CD4-positive, alpha-beta T cell treated with Interleukin-12 subunit alpha and Interleukin-12 subunit beta, for 1 hour (primary cell): ENCODE results near the gene PAK5.

Experiments used
- DNase-seq: peaks from one replicate; pipeline ENCODE4 v3.0.0-alpha.2; 2020

The PAK5 gene

GRCh38 chr20:9514461-9515213 lies 324.2 kb downstream of the PAK5 start, which contains the start of gene LAMP5:
LAMP5 (plus strand) TSS chr20:9514590; CDS start chr20:9514853, 263 bp downstream.
- DNase-seq = no peak

DNA sequence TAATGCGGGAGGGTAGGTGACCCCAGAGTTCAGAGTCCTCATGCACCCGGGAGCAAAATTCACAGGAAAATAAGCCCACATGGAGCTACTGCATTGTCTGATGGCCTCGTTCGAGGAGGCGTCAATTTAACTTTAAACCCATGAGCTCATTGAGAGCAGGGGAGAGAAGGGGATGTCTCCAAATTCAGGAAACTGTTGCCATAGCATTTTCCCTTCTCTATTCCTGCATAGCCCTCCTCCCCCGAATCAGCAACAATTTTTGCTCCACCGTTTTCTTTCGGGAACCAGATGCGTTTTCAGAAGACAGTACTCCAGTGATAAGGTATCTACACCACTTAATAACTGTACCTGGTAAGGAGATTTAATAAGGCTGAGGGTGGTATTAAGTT lies 324.8 kb downstream of the PAK5 start:
- no peak for DNase-seq

DNA sequence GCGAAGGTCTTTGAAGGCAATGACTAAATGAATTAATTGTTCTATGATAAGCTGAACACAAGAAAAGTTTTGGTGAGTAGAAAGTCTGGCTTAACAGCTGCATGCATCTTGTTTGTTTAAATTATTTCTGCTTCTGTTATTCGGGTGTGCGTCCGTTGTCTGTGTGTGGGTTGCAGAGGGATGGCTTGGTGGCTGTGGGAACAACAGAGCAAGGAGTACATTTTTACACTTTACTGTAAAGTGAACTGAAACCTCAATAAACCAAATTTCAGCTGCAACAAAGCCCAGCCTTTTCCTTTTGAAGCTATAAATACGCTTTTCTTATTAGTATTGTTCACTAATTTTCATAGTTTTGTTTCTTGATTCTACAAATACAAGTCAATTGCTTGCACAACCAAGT lies 328.0 kb downstream of the PAK5 start:
- DNase-seq = no peak

DNA sequence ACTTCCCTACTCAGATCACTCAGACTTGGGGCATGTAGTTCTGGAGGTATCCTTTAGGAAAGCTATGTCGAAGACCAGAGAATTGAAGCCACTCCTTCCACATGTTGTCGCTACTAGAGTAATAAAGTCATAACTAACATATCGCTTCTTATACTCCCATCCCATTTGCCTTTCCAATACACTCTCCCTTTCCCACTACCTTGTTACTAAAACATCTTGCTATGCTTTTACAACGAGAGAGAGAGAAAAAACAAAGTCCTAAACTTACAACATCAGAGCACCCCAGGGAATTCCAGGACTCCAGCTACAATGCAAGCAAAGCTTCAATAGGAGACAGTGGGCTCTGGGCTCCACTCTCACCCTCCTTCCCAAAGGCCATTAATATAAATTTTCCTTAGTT lies 329.6 kb downstream of the PAK5 start:
- no peak for DNase-seq

DNA sequence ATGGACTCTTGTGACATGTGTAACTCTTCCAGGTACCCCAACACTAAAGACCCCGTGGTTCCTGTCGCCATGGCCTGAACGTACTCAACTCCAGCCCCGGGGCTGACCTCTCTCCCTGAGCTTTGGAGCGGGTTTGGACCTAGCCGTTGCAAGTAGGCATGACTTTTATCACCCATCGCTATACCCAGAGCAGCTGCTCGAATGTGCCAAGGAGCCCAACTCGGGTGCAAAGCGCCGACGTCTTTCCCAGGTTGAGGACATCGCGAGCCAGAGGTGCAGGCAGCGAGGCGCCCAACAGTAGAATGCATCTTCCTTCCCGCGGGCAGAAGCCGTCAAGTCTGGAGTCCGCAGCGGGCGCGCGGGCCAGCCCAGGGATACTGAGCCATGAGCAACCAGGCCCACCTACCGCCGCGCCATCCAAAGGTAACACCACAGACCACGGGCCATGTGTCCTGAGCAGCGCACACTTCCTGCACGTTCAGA lies 330.1 kb downstream of the PAK5 start:
- DNase-seq = no peak

- DNase-seq = no peak
Observed at GRCh38 chr20:9508240-9508661, 330.6 kb downstream of the PAK5 start.

DNA sequence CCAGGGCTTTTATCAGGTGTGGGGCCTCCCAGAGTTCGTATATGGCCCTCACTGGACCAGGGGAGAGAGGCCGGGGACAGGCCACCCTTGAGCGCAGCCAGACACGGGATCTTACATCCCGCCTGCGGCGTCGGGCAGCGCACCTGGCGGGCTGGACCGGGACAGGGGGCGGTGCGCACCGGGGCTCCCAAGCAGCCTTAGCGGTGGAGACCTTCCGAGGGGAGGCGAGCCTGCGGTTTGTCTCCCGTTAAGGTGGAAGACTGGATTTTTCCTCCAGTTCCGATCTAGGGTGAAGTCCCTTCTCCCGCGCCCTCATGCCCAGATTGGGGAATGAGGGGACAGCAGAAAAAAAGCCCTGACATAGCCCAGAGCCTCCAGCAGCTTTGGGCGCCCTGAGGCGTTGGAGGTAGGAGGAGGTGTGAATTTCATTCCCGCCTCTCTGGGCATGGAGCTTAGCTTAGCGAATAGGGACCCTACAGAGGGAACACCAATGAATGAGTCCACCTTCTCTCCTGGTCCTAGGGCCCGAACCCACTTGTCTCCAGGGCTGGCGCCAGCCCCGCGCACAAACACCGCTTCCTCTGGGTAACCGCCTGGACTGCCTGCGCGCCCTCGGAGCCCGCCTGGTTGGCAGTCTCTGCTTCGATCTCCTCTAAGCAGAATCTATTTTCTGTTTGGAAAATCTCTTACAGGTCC lies 331.2 kb downstream of the PAK5 start:
- no peak for DNase-seq

DNA sequence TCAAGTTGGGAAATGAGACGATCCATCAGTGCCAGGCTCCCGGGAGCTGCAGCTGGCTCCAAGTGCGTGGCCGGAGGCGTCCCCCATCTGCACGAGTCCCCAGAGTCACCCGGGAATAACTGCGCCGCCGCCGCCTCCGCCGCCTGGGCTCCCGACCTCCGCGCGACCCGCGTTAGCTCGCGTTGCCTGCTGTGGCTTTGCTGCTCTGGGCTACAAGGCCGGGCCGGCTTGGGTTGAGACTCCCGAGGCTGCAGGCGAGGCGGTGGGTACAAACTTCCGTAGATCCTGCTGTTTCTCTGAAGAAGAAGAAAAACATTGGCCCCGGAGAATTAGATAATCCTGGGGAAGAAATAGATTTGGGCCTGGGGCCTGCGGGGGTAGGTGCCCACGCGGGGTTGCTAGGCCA lies 331.9 kb downstream of the PAK5 start:
- no peak for DNase-seq

- DNase-seq = no peak
Observed at GRCh38 chr20:9506280-9506821, 332.5 kb downstream of the PAK5 start.

DNA sequence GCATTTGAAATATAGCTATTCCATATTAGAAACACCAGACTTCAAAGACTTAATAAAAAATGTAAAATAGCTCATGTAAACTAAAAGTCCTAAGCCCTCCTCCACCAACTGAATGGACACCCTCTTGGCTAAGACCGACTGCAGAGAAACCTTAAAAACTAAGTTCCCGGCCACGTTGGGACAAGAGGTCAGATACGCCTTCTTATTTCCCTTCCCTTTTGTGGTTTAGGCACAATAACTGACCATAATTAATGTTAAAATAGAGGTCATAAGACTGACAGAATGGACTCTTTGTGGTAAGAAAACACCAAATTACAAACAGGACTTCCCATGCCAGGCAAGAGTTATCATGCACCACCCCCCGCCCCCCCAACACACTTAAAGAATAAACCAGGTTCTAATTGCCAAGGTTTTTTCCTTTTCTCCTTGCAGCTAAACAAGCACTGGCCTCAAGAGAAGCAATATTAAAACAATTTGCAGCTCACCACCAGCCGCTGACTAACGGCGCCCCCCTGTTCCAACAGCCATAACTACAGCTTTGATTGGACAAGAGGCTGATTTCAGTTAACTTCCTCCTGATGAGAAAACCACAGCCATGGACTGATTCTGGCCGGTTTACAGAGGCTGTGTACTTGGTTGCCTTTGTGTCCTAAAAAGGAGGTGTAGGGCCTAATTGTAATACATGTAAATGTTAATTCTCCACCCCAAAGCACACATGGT lies 335.2 kb downstream of the PAK5 start:
- DNase-seq = no peak

- no peak for DNase-seq
Observed at GRCh38 chr20:9501473-9501872, 337.4 kb downstream of the PAK5 start.

DNA sequence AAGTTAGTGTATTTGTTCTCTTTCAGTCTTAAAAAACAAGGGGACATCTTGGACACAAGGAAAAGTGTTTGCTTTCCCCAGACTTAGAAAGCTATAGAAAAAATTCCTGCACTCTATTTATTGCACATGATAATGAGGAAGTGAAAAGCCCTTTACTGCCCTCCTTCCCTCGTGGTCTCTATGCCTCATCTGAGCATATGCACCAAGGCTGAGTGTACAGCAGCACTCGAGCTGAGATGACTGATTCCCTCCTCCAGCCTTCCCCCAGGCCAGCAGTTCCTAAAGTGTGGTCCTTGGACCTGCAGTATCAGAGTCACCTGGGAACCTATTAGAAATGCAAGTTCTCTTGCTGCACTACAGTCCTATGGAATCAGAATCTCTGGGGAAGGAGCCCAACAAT lies 338.8 kb downstream of the PAK5 start:
- no peak for DNase-seq

DNA sequence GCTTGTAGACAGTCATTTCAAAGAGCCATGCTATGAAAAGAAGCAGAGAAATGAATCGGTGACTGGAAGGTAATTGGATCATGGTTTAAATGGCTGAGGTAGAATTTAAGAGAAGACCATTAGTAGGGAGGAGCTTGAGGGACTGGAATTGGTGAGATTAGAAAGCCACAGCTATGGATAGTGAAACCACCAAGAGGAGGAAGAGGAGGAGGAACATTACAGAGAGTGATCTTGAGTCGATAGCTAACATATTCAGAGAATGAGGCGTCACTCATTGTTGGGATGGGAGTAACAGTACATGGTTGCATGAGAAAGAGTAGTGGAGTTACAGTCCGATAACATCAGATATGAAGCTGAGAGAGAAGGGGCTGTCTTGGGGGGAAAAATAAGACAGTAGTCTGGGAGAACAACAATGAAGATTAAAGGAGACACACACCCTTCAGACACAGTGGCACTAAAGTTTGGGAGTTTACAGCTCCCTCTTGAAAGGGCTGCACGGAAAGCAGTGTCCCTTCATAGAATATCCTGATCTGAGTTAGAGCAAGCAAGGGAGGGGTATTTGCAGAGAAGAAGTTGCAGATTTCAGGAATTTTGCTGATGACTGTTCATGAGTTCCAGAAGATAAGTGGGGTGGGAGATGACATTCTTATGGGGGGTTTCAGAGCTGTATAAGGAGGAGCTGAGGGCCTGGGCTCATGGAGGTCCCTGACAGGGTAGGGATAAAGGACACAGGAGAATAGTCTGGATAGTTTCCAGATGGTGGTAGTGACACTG lies 339.6 kb downstream of the PAK5 start:
- DNase-seq = no peak

- DNase-seq = no peak
Observed at GRCh38 chr20:9498322-9498721, 340.6 kb downstream of the PAK5 start.

DNA sequence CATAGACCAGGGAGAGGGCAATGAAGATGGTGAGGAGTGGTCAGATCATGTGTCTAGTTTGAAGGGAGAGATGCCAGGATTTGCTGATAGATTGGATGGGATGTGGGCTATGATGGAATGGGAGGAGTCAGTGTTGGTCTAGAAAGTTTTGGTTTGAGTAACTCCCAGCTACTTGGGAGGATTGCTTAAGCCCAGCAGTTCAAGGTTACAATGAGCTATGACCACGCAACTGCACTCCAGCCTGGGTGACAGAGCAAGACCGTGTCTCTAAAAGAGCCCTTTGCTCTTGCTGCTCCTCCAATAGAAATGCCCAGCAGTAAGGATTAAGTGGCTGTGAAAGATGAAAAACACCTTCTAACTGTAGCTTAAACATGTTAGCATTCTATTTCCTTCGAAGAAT lies 342.7 kb downstream of the PAK5 start:
- no peak for DNase-seq

DNA sequence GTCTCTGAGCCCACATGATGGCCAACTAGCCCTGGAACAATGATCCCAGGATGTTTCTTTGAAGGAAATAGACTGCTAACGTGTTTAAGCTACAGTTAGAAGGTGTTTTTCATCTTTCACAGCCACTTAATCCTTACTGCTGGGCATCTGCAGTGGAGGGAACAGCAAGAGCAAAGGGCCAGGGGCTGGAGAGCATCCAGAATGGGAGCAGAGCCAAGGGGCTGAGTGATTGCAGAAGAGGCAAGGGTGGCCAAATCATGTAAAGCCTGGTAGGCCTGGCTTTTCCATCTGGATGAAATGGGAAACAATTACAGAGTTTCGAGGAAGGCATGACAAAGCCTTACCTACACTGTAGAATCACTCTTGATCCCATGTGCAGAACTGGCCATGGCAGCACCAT lies 343.2 kb downstream of the PAK5 start:
- DNase-seq = no peak

DNA sequence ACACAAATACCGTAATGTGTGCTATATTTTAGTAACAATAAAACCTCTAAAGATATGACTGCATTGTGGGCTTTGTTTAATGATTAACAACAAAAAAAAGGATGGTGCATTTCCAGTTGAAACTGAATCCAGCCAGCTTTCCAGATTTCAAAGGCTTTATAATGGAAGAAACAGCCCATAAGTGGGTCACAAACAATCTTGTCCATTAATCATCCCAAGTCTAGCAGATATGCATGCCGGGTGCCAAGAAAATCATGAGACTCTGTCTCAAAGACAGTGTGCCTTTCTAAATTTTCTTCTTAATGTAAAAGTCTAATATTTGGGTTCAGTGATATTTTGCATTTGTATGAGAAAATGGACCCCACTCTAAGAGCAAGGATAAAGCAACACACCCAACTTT lies 345.1 kb downstream of the PAK5 start:
- DNase-seq = no peak

GRCh38 chr20:9492067-9492466 lies 346.8 kb downstream of the PAK5 start:
- no peak for DNase-seq

DNA sequence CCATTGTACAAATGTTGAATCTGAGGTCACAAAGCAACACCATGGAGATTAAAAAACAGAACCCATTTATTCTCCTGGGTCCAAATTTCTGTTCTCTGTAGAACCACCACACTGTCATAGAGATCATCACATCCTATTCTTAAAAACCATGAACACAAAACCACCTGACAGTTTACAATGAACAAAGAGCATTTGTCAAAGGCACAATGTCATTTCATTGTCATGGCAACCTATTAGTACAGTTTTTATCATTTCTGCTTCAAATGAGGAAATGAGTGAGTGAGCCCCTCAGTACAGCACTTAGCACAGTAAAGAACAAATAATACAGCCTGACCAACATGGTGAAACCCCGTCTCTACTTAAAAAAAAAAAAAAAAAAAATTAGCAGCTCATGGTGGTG lies 347.6 kb downstream of the PAK5 start:
- DNase-seq = no peak

DNA sequence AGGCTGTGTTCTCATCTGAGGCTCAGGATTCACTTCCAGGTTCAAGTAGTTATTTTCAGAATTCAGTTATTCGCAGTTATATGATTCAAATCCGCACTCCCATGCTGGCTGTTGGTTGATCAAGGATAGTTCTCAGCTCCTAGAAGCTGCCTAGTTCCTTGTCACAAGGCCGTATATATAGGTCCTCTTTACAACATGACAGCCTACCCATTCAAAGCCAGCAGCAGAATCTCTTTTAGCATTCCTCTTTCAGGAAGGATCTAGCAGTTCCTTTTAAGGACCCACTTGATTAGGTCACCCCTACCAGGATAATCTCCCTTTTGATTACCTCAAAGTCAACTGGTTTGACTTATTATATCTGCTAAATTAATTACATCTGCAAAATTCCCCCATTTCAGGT lies 348.2 kb downstream of the PAK5 start:
- no peak for DNase-seq

DNA sequence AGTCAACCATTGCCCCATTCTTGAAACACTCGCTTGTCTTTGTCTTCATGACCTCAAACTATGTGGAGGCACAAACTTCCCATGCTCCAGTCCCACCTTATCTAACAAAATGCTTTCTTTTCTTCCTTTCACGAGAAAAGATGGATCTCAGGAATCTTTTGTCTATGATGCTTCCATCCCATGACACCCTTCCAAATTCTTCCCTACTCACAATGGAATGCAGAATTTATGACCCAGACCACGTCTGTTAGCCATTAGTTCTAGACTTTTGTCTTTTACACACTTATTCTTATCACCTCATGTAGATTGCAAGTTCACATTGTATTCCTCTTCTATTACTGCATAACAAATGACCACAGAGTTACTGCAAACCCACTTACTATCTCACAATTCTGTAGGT lies 348.7 kb downstream of the PAK5 start:
- no peak for DNase-seq

DNA sequence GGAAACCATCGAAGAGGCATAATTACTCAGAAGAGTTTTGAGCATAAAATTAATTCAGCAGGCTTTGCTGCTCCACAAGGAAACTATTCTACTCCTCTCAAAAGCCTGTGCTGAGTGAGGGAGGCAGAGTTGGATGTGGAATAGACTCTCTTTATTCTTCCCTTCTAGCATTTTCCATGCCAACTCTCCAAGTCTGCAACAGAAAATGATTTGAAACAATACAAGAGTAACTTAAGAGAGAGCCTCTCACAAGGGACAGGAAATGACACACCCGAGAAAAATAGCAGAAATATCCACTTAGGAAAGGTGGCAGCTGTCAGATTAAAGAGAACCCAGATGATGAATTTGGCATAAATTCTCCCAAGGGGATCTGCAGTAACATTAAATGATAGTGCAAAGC lies 350.8 kb downstream of the PAK5 start:
- DNase-seq = no peak
